Fibroblast of skin of right quadriceps (primary cell): ENCODE results near the gene TNRC18.

Source experiments
- DNase-seq: peaks from one replicate; pipeline ENCODE4 v3.0.0-alpha.2; 2013

The TNRC18 gene

DNA sequence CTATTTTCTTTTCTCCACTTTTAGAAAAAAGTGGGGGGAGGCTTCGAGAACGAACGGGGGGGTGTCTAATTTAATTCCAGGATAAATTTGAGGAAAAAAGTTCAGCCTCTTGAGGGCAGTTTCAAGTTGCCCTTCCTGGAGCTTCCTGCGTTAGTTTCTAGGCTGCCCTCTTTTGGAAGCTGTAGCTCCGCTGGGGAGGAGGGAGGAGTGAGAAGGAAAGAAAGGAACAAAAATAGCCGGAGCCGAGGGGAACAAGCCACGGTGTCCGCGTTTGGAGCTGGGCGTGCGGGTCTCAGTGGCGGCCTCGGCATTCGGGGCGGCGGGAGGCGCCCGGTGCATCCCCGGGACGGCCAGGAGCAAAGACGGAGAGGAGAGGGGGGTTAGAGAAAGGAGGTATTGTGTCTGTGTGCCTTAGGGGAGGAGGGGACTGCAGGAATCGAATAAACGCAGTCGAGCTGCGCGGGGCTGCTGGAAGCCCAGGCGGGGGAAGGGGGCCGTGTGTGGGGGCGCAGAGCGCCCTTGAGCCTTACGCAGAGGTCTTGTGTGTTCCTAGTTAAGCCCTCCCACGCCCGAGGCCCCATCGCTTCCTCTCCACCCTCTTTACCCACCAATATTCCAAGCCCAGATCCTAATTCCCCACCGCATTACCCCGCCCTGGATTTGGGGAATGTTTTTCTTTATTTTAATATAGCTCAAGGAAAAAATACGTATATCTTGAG is 2.0 kb upstream of the TNRC18 start:
- peak; percentile 94 for DNase-seq

DNA sequence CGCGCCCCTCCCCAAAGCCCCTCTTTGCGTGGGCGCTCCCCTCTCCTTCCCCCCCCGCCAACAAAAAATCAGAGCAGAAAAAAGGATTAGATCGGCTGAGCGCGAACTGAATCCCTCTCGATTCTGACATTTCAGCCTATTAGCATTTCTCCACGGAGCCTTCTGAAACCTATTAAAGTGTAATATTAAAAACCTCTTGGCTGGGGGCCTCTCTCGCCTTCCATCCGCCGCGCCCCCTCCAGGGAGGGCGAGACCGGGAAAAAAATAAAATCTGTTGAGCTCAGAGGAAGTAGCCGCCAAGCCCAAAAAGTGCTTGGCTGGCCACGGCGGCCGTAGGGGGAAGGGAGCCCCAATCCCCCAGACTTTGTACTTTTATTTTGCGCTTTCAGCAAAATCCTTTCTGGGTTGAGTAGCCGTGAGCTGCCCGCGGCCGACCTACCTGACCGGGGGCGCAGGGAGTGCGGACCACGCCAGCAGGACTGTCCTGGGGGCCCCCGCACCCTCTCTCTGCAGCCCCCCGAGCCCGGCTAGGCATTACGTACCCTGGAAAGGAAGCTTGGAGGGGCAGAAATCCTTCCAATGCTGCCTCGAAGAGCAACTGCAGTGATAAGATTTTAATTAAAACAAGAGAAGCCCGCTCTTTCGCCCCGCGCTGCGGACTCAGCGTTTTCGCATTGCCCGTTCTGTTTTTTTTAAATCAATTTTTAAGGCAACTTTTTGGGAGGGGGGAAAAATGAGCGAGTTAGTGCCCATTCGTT is 1.3 kb upstream of the TNRC18 start:
- peak; percentile 76 for DNase-seq

DNA sequence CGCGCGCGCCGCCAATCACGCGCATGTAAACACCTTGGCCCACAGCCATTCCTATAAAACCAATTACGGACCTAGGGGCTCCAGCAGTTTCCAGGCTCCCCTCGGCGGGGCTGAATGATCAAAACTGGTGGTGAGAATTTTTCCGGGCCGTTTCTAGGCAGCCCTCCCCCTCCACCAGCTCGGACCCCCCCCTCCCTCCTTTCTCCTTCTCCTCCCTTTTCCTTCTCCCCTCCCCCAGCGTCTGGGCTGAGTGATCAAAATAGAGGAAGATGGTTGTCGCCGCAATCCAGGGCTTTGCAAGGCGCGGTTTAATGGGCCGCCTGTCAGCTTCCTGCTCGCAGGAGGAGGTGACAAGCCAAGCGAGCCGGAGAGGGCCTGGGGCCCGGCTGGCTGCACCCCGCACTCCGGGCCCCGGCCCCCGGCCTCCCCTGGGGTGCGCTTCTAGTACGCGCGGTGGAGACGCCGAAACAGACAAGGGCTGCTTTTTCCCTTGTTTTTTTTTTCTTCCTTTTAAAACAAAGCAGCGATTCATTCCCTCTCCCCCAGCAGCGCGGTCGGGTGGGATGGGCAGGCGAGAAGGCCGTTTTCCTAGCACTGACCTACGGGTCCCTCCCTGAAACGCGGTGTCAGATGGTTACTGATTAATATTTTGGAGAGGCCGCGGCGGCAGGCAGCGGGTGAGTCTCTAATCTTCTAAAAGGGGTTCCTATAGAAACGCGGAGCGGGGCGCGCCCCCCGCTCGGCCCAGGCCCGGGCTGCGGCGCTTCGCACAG is 528 bp upstream of the TNRC18 start:
- DNase-seq, result peak; percentile 100

DNA sequence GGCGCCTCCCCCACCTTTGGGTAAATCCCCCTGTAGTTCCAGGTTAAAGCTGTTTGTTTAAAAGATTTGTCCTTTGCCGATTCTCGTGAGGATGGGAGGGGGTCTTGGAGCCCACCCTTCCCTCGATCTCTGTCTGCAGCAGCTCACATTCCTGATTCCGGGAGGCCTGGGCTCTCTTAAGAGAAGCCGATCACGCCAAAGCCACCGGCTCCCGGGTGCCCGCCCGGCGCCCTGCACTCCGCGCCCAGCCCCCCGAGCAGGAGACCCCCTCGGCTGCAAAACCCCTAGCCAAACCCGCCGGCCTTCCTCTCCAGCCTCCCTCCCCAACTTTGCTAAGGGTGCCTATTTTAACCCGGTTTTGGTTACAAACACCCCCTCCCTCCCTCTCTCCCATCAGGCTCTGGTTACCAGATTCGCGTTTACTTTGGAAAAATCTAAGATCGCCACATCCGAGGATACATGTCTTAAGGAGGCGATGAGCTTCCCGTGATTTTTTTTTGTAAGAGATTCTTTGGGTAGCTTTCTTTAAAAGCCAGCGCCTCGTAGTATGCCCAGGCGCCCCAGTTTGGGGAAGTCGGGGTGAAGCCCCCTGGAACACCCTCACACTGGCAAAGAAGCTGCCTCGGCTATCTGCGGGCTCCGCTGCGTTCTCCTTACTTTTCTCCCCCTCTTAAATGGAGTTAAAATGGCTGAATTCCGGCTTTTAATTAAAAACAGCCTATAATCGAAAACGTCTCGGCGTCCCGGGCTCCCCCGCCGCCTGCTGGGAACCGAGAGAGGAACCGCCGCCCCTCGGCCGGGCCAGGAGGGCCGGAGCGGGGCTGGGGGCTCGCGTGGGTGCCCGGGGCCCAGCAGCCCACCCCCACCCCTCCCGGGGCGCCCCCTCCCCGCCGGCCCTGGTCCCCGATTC is 983 bp downstream of the TNRC18 start:
- peak; percentile 58 for DNase-seq

DNA sequence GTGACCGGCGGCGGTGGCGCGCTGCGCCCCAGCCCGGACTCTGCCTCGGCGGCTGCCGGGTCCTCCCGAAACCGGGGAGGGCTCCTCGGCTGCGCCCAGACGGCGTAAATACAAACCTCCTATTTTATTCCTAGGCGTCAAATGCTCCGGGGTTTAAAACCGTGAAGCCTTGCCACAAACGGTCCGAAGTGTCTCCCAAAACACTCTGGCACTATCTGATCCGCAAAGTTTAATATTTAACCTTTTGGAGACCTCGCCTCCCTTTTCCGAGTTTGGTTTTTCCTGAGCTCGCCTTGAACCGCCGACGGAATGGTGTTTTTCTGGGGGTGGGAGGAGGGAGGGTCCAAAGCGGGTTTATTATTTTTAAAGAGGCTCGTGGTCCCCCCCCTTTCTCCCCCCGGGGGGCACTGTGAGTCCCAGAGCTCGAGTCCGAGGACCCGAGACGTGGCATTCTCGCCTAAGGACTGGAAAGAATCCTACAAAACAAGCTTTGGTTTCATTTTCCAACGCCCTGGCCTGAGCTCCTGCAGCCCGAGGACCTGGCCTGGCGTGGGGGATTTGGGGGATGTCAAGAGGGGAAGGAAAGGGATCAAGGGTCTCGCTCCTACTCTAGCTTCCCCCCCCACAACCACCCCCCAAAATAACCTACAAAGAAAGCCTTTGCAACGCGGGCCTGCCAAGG is 1.8 kb downstream of the TNRC18 start:
- DNase-seq, result peak; percentile 81

DNA sequence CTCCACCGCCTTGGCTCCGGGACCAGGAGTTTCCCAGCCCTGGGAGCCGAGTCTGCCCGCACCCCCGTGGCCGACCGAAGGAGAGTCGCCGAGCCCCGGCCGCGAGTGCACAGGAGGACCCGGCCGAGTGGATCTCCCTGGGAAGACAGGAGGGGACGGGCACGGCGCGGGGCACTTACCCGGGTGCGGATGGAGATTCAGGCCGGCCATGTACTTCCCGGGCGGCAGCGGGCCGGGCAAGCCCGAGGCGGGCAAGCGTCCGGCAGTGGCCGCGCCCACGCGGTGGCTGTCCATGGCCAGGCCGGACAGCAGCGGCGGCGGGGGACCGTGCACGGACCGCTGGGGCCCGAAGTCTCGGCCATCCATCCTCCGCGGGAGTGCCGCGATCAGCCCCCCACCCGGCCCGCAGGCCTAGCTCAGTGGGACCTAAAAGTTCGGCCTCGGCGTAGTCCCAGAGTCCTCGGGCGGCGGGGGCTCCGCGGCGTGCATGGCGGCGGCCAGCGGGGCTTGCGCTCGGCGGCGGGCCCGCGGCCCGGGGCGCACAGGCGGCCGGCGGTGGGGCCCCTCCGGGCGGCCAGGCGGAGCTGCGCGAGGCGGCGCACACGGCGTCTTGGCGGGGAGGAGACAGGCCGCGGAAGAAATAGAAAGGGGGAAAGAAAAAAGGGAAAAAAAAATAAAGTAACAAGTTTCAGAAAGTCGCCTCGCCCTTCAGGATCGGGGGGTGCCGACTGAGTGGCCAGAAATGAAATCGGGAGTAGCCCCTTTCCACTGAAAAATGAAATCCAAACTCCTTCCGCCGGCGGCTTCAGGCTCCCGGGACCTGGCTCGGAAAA is 2.5 kb downstream of the TNRC18 start:
- DNase-seq, result no peak

DNA sequence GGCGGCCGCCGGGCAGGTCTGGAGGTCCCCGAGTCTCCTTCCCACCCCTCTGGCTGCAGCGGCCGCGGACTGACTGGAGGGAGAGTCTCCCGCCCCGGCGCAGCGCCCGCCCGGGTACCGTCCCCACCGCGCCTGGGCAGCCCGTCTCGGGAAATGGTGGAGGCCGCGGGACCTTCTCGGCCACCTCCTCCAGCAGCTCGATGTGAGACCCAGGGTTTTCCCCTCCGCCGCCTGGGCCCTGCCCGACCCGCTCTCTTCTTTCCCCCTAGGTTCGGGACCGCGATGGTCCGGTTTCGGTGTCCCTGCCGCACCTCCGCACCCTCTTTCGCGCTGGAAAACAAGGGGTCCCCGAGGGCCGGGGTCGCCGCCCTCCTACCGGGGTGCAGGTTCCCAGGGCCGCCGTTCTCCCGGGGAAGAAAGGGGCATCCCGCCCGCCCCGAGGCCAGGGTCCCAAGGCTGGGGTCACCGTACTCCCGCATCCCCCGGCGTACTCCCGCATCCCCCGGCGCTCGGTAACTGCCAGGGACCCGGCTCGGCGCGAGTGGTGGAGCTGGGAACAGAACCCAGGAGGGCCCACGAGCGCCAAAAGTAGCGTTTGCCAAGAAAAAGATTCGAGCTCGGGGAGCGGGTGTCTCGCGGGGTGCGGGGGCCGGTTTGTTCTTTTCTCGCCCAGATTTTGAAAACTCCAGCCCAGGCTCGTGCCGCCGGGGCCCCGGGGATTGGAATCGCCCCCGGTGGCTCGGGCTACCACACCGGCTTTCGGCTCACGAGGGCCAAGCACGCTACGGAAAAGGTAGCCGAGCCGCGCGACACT is 3.4 kb downstream of the TNRC18 start:
- DNase-seq, result no peak

DNA sequence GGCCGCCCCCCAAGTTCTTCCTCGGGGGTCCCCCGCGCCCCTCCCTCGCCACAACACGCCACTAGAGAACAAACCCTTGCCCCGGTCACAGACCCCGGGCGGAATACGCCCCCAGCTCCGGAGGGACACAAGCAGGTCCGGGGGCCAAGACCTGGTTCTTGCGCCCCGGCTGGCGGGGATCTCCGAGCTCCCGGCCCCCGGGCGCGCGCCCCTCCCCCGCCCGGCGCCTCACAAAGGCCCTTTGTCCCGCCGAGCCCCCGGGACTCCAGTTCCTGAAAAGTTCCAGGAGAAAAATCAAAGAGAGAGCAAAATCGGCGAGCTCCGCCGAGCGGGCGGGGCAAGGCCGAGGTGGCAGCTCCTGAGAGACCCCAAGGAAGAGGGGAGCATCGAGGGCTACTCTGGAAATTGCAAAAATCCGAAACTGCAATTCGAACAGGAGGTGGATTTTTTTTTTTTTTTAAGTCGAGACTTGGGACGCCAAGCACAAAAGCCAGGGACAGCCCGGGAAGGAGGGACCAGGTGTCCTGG is 4.0 kb downstream of the TNRC18 start:
- DNase-seq, result no peak

DNA sequence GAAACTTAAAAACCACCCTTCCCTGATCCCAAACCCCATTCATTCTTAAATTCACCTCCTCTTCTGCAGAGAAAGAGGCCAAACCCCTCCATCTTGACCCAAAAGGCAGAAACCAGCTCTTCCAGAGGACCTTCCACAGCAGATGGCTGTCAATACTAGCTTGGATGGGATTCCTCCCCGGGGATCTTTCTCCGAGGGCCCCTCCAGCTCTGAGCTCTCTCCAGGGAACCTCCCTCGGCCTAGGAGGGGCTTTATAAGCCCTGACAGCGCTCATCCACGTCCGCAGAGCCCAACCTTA is 5.4 kb downstream of the TNRC18 start:
- DNase-seq, result no peak

DNA sequence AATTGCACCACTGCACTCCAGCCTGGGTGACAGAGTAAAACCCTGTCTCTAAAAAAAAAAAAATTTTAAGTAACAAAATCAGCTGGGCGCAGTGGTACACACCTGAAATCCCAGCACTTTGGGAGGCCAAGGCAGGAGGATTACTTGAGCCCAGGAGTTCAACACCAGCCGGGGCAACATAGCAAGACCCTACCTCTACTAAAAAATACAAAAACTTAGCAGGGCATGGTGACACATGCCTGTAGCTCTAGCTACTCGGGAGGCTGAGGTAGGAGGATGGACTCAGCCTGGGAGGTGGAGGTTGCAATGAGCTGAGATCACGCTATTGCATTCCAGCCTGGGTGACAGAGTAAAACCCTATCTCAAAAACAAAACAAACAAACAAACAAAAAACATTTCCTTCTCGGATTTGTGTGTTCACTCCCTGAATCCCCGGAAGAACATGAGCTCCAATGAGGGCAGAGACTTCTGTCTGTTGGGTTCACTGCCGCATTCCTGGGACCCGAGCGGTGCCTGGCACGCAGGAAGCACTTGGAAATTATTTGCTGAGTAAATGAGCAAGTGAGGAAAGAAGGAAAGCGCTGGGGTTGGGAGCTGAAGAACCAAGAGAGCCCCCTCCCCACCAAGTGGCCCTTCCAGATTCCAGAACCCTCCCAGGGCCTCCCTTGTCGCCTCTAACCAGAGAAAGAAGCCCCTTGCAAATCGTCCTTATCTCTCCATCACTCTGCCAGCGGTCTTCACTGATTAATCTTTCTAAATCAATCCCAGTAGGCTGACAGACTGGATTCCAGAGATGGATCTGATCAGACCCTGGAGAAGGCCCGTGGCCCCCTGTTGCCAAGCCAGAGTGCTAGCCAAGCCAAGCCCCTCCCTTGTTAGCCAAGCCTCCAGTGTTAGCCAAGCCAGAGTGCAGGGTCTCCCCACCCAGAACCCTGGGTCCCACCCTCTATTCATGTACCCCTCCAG is 6.2 kb downstream of the TNRC18 start:
- DNase-seq, result peak; percentile 65

DNA sequence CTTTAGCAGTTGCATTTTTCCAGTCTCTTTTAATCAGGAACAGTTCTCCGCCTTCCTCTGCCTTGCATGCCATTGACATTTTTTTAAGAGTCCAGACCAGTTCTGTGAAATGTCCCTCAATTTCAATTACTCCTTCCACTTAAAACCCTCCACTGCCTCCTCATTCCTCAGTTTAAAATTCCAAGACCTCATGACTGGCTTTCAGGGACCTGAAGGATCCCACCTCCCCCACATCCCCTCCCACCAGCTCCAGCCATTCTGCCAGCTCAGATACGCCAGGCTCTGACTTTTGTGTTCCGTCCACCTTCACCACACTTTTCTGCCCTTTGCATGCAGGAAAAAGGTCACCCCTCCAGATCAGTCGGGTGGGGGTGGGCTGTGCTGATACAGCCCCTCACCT is 8.7 kb downstream of the TNRC18 start:
- peak; percentile 54 for DNase-seq

DNA sequence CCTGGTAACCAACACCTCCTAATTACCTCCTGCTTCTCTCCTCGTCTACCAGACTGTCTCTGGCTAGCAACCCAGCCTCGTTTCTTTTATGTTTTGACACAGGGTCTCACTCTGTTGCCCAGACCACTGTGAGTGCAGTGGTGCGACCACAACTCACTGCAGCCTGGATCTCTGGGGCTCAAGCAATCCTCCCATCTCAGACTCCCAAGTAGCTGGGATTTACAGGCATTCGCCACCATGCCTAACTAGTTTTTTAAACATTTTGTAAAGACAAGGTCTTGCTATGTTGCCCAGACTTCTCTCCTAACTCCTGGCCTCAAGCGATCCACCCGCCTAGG is 10.2 kb downstream of the TNRC18 start:
- no peak for DNase-seq

DNA sequence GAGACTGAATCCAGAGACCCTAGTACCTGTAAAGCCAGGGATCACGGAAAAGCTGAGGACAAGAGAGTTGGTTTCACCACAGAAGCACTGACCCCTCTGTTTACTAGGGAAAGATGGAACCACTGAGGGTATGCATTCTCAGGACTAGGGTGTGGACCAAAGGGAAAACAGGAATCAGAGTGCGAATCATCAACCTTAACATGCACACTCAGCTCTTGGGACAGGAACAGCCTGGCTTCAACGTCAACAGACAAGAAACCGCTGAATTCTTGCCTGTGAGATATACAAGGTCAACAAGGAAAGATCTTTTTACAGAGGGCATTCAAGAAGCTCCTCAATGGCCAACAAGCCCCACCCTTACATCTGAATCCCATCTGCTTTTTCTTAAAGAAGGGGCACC is 14.9 kb downstream of the TNRC18 start:
- DNase-seq, result peak; percentile 67

DNA sequence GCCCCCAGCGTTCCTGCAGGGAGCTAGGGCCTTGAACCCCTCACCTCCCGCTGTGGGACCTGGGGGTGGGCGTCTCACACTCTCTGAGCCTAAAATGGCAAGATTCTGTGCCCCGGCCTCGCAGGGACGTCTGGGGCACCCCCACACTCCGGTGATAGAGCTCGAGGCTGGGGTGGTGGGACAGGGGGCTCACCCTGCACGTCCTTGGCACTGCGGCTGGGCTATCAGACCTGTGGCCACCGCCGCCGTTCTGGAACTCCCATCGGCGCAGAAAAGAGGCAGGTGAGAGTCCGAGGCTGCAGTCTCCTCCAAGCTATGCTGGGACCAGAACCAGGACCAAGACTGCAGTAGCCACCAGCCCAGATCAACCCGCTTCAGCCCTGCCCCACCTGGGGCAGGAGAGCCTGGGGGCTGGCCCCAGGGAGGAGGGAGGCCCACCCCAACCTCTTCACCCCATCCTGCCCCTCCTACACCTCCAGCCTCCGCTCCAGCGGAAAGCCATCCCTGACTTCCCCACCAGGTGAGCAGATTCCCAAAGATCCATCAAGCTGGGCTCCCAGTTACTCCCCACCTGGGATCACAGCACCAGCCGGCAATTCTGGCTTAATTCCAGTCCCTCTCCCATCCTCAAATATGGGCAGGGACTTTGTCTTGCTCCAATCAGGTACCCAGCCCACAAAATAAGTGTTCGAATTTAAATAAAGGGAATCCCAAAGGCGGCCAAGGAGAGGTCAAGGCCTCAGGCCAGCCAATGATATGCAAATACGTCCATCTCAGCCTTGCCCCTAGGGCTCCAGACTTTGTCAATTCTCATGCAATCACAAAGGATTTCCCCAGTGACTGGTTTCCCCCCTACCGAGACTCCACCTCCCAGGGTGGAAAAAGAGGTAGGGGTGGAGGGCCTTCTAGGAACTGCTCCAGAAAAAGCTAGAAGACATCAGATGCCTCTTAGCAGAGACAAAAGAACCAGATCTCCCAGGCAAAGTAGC is 16.4 kb downstream of the TNRC18 start:
- DNase-seq, result peak; percentile 31

DNA sequence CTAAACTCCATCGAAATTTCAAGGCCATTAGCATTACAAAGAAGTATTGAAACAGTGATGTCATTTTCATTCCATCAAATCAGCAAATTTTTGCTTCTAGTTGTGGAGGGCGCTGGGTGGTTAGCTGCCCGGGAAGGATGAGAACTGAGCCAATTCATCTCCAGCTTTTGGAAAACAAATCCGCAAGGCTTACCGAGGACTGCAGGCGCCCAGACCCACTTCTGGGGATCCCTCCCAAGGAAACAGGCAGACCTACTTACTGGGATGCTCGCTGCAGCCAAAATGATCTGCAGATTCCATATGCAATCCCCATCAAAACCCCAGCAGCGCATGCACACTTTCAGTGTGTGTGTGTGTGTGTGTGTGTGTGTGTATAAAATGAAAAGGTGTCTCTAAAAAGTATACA is 19.2 kb downstream of the TNRC18 start:
- DNase-seq, result no peak

DNA sequence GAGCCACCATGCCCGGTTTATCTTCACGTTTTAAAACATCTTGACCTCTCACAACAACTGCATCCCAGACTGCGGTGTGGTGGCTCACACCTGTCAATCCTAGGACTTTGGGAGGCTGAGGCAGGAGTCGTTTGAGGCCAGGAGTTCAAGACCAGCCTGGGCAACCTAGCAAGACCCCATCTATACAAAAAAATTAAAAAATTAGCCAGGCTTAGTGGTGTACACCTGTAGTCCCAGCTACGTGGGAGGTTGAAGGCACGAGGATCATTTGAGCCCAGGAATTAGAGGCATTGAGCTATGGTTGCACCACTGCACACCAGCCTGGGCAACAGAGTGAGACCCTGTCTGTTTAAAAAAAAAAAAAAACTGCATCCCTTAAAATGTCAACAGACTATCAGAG is 20.2 kb downstream of the TNRC18 start:
- no peak for DNase-seq

DNA sequence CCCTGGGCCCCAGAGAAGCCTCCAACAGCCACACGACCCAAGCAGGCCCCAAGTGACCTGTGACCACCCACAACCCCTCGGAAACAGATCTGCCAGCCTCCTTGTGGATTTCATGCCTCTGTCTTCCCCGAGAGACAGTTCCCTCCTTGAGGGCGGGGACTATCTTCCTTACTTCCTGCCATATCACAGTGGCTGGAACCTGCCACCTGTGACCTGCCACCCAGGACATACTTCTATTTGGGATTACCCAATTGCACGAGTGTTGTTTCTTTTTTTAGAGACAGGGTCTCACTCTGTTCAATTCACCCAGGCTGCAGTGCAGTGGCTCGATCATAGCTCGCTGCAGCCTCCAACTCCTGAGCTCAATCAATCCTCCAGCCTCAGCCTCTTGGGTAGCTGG is 25.9 kb downstream of the TNRC18 start:
- DNase-seq, result no peak
